GM21526 (cell line): Measurements from ENCODE around the gene ORC2.
A peak's percentile ranks its signal among the peaks of the same experiment; 100 is the strongest.
"Not testable (repeated sequence)": the region's sequence is repeated elsewhere in the genome, so short reads cannot be mapped to it uniquely, and the experiment has no call there.

Experiments
- ATAC-seq: cut with Tn5 transposase; IDR thresholded peaks from one replicate; pipeline ENCODE4 v1.9.1; 2021; ENCODE audit warnings: moderate library complexity; ENCODE audit not compliant: unreplicated experiment, low FRiP score

Gene ORC2

DNA sequence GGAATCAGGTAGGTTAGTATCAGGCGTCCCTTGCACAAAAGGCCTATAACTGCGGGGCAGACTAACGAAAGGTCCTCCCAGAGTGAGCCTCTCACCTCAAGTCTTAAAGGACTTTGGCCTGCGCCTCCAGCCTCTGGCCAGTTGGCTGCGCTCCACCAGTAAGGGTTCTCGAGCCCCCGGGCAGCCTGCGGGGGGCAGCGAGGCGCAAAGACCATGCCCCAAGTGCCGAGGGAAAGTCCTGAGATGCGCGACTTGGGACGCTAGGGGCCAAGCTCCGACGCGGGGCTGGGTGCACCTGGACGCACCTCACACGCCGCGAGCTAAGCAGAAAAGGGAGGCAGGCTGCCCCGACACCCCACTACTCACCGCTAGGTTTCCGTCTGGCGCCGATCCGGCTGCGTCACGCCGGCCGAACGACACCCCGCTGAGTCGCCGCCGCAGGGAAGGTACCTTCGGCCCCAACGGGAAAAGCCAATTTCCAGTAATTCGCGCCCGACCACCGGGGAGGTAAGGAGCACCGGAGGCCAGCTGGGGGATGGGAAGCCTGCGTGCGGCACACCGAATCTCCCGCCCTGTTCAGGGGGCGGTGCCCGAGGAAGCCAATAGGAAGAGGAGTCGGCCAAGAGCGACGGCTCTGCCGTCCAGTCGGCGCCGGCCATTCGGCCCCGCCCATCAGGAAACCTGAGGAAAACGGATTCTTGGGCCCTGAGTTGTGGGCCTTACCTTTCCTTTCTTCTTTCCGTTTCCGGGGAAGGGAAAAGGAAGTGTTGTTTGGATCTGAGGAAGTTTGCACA, at the start of gene ORC2:
Gene ORC2, minus strand, starts transcription at position 537 of the 794 bp plus-strand sequence. CDS start 5,537 bp downstream, outside the sequence.
- peak; percentile 86 for ATAC-seq

DNA sequence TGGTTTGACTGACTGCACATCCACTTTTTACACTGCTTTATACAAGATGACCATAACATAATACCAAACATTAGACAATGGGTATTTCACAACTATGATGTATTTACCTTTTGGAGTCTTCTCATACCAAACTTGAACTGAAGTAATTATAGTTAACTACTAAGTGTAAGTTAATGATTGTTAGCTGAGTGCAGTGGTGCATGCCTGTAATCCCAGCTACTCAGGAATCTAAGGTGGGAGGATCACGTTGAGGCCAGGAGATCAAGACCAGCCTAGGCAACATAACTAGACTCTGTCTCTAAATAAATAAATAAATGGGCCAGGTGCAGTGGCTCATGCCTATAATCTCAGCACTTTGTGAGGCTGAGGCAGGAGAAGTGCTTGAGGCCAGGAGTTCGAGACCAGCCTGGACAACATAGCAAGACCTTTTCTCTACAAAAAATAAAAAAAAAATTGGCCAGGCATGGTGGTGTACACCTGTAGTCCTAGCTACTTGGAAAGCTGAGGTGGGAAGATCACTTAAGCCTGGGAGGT, 44.9 kb upstream of the ORC2 start:
- ATAC-seq = no peak

DNA sequence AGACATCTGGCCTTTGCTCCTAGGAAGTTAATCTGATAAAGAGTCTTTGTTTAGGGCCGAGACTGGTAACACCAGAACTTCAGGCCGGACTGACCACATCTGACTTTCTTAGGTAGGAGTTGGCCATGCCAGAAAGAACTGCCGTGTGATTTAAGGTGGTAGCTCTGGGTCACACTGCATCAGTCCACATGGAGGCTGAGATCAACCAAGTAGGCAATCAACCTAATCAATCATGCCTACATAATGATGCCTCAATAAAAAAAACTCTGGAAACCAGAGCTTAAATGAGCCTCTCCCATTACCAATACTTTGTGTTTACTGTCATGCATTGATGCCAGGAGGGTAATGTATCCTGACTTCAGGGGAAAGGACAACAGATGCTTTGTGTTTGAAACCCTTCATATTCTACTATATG, 44.1 kb upstream of the ORC2 start:
- ATAC-seq = no peak

DNA sequence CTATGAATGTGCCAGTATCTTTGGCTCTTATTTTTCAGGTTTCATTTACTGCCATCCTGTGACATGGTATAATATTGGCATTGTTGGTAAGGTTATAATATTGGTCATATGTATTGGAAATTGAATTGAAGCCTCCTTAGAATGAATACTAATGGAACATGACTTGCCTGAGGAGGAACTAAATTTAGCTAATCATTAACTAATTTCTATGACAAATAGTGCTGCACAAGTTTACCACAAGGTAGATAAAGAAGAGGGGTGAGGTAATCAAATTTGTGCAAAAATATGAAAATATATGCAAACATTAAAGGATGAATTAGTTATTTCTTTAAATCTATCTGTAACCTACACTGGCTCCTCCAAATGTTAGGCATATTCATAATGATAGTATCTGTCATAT, 43.2 kb upstream of the ORC2 start:
- no peak for ATAC-seq

DNA sequence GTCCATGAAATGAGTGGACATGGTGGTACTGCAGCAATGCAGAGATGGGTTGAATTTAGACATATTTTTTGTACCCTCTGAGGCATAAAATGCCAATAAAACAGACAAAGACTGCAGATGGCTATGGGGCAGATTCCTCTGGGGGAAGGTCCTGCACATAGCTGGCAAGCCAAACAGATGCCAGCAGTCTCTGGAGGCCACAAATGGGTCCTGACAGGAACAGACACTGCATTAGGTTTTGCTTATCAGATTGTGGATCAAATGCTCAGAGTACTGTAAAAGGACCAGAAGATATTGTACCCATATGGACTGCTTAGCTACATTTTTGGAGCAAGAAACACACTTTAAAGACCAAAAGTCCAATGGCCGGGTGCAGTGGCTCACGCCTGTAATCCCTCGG, 40.9 kb upstream of the ORC2 start:
- ATAC-seq = no peak

DNA sequence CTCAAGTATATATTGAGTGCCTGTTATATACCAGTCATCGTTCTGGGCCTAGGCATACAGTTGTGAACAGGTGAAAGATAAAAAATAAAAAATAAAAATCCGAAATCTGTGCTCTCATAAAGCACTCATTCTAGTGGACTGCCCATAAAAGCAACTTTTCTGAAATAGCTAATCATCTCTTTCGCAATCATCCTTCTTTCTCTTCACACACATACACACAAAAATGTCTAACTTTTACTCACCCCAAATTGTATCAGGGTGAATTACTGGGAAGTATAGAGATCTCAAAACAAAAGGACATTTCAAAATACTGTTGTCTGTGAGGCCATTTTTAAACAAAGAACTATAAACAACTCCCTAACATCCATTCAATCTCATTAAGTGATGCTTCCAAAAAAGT, 29.6 kb upstream of the ORC2 start:
- no peak for ATAC-seq

DNA sequence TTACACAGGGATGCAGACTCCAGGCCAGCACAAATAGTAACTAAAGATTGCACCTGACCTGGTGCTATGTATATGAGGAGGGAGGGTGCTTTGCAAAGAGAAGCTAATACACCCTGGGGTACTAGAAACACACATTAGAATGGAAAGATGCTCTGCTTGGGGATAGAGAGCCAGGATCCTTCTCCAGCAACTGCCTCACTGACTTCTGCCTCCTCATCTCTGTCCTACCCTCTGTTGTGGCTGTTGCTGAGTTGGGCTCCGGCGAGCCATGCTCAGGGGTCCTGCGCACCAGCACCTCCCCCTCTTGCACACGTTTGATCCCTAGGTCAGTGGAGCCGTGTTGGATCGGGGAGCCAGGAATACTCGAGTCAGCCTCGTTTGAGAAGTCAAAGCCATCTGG, 23.7 kb upstream of the ORC2 start:
- no peak for ATAC-seq

DNA sequence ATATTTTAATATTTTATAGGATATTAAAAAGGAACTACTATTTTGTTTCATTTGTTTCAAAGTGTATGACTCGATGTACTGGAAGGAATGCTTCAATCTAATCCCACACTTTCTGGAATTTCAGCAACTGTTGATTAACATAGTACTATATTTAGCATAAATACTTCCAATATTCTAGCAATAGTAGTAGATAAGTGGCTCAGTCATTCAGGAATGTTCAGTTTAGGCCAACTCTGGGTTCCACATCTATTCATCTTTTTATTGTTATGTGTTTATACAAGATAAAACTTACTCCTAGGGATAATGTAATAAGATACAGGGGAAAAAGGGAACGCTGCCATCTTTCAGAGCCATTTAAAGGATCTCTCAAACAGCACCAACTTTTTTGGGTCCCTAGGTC, 22.3 kb upstream of the ORC2 start:
- ATAC-seq = no peak

DNA sequence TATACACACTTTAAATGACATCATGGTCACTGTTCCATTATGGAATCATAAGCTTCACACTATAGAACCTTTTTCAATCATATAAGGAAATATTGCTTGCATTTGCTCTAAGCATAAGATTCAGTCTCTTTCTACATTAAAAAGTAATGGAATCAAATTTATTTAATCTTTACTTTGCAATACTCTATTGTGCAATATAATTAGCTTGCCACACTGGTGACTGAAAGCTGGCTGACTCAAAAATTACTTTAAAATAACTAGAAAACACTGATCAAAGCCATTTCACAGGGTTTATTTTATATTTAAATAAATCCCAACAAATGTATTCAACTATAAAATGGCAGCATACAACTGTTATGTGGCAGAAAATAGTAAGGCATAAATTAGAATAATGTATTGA, 13.2 kb upstream of the ORC2 start:
- ATAC-seq = no peak

DNA sequence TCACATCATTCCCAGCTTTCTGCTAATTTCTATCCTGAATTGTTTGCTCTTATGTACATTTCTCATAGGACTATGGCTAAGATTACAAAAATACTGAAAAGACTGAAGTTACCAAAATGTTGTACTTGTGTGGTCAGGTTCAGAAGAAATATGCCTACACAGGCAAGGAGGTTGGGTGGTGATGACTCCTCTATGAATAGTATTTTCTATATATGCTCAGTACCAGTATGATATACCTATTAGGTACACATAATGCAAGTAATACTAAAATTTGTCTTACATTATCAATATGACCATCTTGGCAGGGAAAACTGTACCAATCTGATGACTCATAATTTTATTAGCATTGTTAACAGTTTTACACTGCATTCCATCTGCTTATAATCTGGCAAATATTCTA, 12.2 kb upstream of the ORC2 start:
- ATAC-seq = no peak

DNA sequence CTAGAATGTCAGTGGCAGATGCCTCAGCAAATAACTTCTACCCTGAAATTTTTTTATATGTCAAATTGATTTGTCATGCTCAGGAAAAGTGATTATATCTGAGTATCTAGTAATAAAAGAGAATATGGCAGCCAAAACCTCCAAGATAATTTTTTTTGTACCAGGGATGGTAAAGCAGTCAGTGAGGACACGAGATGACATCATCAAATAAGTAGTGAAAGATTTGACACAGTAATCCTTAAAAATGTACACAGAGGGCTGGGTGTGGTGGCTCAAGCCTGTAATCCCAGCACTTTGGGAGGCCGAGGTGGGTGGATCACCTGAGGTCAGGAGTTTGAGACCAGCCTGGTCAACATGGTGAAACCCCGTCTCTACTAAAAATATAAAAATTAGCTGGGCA, 6.6 kb upstream of the ORC2 start:
- ATAC-seq = not testable (repeated sequence)

DNA sequence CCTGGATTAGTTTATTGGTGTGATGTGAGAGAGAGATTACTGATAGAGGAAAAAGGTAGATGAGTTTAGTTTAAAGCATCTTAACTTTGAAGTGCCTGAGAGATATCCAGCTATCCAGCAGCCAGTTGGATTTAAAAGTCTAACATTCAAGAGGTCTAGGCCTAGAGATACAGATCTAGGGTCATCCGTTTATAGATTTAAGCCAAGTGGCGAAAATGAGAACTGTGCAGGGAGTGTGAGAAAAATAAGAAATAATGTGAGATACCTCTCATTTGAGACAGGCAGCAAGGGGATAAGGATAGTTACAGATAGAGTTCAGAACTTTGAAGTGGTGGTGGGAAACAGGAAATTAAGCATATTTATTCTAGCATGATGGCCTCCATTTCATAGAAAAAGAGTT, 5.3 kb upstream of the ORC2 start:
- no peak for ATAC-seq

DNA sequence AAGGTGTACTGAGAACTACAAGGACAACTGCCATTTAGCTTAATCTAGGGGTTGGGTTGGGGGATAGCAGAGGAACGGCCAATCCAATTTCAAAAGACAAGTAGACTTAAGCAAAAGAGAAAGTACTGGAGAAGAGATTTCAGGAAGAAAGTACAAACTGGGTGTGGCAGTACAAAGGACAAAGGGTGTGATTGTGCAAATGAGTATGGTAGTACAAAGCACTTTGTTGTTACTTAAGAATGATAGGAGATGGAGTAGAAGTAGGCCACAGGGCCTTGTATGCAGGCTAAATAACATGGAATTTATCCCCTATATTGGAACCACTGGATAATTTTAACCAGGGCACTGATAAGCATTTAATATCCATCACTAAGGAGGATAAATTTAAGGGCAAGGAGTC, 4.7 kb upstream of the ORC2 start:
- ATAC-seq = no peak

DNA sequence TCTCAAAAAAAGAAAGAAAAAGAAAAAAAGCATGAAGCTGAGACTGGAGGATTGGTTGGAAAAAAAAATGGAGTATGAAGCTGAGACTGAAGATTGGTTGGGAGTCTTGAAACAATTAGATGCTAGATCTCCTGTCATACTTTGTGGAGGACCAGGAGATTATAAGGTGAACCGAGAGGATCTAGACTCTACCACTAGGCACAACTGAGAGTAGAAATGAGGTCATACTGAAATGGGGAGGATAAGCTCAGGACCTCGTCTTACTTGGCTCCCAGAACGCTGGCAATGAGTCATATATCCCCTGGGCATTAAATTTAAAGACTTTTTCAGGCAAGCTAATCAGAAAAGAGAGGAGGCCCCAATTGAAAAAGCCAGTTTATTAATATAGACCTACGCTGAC, 3.3 kb upstream of the ORC2 start:
- no peak for ATAC-seq

DNA sequence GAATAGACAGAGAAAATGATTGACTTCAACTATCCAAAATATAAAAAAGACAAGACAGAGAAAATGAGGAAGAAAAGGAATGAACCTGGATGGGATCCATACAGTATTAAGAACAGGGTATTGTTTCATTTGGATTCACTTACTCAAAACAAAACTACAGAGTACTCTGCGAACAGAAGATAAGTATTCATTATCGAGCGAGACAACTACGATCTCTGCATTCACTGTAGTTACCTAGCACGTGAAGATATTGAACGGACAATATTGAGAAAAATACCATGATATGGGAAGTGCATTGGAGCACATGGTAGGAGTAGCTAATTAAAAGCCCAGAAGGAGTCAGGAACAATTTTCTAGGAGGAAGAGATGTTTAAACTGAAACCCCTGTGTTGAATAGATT, 1.0 kb upstream of the ORC2 start:
- no peak for ATAC-seq

DNA sequence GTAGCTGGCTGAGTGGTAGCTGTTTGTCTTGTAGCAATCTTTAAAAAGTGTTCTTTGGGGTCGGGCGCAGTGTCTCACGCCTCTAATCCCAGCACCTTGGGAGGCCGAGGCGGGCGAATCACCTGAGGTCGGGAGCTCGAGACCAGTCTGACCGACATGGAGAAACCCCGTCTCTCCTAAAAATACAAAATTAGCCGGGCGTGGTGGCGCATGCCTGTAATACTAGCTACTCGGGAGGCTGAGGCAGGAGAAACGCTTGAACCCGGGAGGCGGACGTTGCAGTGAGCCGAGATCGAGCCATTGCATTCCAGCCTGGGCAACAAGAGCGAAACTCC, 425 bp upstream of the ORC2 start:
- not testable (repeated sequence) for ATAC-seq

DNA sequence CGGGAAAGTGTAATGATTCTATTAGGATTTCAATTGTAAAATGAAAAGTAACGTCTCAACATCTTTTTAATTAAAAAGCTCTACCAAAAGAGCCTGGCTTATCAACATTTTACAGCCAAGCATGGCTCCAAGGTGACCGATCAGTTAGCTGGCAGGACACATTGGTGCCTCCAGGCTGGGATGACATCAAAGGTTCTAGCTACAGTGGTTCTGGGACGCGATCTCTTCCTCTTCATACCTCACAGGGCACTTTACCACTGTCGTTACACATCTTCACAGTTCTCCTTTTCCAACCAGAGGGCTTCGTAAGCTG, 693 bp downstream of the ORC2 start:
- ATAC-seq = peak; percentile 18

DNA sequence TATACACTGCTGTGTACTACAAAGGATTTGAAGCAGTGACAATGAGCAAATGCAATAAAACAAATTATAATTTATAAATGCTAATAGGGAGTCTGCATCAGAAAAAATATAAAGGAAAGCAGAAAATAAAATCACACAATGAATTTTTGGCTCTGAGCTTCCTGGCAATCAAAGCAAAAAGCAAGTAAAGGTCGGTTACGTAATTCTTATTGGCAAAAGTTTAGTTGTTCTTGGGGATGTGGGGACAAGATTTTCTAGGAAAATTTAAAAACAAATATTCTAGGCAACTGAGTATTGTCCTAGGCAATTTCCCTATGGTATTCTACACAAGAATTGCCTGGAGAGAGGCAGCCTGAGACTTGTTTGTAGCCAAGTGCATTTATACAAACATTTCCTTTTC, 1.8 kb downstream of the ORC2 start:
- no peak for ATAC-seq

DNA sequence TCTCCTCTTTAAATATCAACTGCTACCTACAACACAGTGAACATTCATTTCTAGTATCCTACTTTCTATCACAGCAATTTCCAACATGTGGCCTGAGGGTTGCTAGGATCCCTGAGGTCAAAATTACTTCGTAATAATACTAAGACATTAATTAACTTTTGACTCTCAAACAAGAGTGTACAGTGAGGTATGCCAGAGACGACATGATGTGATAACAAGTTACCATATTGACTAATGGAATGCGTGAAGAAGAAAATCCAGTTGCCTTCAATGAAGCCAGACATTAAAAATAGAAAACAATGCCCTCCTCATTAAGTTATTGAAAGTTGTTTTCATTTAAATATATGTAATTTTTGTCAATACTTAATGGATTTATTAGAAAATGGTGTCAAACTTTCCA, 13.1 kb downstream of the ORC2 start:
- ATAC-seq = no peak

DNA sequence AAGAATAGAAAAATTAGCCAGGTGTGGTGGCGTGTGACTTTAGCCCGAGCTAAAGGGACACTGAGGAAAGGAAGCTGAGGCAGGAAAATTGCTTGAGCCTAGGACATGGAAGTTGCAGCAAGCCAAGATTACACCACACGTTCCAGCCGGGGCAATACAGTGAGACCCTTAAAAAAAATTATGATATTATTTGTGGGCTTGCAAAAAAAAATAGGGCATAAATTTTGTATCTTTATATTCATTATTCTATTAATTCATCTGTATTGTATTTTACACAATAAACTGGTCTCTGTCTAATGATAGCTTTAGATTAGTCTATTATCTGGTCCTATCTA, 18.1 kb downstream of the ORC2 start:
- no peak for ATAC-seq

DNA sequence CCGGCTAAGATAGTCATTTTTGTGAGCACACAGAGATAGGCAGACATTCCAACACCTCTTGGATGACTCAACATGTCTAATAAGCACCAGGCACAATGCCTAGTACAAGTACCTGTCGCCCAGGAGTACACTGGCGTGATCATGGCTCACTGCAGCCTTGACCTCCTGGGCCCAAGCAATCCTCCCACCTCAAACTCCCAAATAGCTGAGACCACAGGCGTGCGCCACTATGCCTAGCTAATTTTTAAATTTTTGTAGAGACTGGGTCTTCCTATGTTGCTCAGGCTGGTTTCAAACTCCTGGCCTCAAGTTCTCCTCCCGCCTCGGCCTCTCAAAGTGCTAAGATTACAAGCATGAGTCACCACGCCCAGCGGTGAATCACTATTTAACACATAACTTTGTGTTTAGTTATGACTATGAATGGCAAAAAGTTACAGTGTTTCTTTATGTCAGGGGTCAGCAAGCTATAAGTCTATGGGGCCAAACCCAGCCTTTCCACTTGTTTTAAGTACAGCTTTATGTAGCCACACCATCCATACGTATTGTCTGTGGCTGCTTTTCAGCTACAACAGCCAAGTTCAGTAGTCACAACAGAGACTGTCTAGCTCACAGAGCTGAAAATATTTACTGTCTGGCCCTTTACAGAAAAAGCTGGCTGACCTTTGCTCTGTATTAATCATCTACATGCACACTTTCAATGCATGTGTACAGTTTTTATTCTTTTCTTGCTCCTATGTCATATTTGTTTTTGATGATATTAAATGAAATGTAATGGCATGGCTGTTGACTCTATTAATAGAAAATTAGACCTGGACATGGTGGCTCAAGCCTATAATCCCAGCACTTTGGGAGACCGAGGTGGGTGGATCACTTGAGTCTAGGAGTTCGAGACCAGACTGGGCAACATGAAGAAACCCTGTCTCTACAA, 18.7 kb downstream of the ORC2 start:
- ATAC-seq = no peak

DNA sequence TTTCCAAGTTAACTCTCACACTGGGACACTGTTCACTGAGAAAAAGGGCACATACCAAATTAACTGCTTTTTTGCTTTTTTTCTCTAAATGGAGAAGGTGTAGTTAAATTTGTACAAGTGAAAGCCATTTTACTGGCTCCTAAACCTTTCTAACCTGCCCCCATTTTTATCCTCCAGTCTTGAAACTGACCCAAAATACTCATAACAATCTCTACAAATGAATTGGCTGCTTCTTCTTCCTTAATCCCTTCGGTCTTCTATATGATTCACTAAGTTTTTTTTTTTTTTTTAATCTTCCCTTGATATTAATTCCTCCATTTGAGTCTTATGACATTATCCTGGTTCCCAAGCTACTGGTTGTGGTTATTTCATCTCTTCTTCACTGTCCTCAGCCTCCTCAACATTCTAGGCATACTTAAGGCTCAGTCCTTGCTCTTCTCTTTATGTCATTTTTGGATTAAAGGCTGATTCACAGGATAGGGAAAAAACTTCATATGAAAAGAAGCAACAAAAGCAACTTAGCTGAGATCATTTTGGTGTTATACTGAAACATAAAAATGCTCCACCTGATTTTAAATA, 19.8 kb downstream of the ORC2 start:
- ATAC-seq = no peak
